Gastrocnemius medialis (tissue), 4 donors: ENCODE measurements around the gene PPM1E. TPM values are rescaled to one million over a fixed set of nuclear protein-coding genes. Genes with fewer than 3 reads are reported as not detected.

Experiments
- ATAC-seq, 2 donors: fragments of 150-250 bp; one replicate each; pipeline ENCODE4 v1.9.1; 2016
- DNase-seq, 2 donors: peaks; one replicate each; pipeline ENCODE4 v3.0.0-alpha.2; 2019
- H3K27ac ChIP-seq, 4 donors: fragments of 200-600 bp; sonication (generic); 1 replicate in 1 of 4; 2 replicates in 3 of 4; pipeline ENCODE4 v1.5.1; 2016 to 2018; ENCODE audit warnings: mild to moderate bottlenecking in 2 of 4, moderate library complexity in 1 of 4
- H3K27me3 ChIP-seq, 3 donors: fragments of 200-600 bp; sonication (generic) in 2 of 3; 1 replicate in 1 of 3; 2 replicates in 2 of 3; pipeline versions ENCODE4 v1.5.1 to v1.6.0; 2016 to 2019; ENCODE audit warnings: mild to moderate bottlenecking in 1 of 3, moderate library complexity in 1 of 3
- H3K36me3 ChIP-seq, 2 donors: fragments of 200-600 bp; sonication (generic) in 1 of 2; one replicate each; pipeline ENCODE4 v1.5.1; 2017 to 2018
- H3K4me1 ChIP-seq, 2 donors: fragments of 200-600 bp; sonication (generic) in 1 of 2; one replicate each; pipeline ENCODE4 v1.5.1; 2016 to 2017; ENCODE audit warnings: mild to moderate bottlenecking in 2 of 2
- H3K4me3 ChIP-seq, 4 donors: fragments of 200-600 bp; sonication (generic) in 3 of 4; 1 replicate in 1 of 4; 2 replicates in 3 of 4; pipeline ENCODE4 v1.5.1; 2016 to 2019; ENCODE audit warnings: mild to moderate bottlenecking in 2 of 4
- H3K9me3 ChIP-seq, 3 donors: fragments of 200-600 bp; sonication (generic) in 2 of 3; 1 replicate in 1 of 3; 2 replicates in 2 of 3; pipeline ENCODE4 v1.5.1; 2016 to 2019
- CTCF ChIP-seq, 5 experiments: fragments of 450-650 bp in 3 of 5; fragments of 200-600 bp in 2 of 5; sonication (generic) in 2 of 5; IDR thresholded peaks in 4 of 5; conservative IDR thresholded peaks in 1 of 5; 1 replicate in 4 of 5; 2 replicates in 1 of 5; pipeline ENCODE4 v1.5.1; 2016 to 2019; ENCODE audit warnings: antibody characterized with exemption in 5 of 5, mild to moderate bottlenecking in 3 of 5, moderate library complexity in 3 of 5
- POLR2A ChIP-seq, 2 donors: fragments of 450-650 bp; IDR thresholded peaks; one replicate each; pipeline ENCODE4 v1.6.1; 2017; ENCODE audit warnings: antibody characterized with exemption in 2 of 2, mild to moderate bottlenecking in 2 of 2, moderate library complexity in 2 of 2
- in situ Hi-C, 4 donors: fragments of 200-750 bp; cut with MboI; loops; one replicate each; pipeline versions ENCODE4 v1.15.0 to v1.8.0; 2017; ENCODE audit warnings: low sequenced_read_pairs in 4 of 4
- intact Hi-C: fragments of 100-400 bp; cut with DNase I; formaldehyde crosslinking; loops from one replicate; pipeline ENCODE4 v1.15.1; 2023; ENCODE audit warnings: low total_unique reads
- total RNA-seq, 4 donors: library from RNA; depleted of rRNA; stranded (reverse); fragments of >200 nt; gene quantifications; one replicate each; pipeline versions ENCODE4 v1.1.0 to v1.2.3, GENCODE V29; 2016

The PPM1E gene
- total RNA-seq, 4 donors from 2014 or later, result 0.04 to 0.07 TPM; not detected in 2

- Histone ChIP-seq H3K9me3 (no peaks in the 10 kb centered on the region), H3K27ac (no peak overlapping the region), H3K4me1 (no peaks in the 10 kb centered on the region), H3K36me3 (no peaks in the 10 kb centered on the region), H3K4me3 (no peak overlapping the region), H3K27me3 (no peaks in the 10 kb centered on the region)
- TF ChIP-seq POLR2A (IDR thresholded peaks at IDR 0.05), result no peak
- ATAC-seq (no peak), DNase-seq (no peak)
- in situ Hi-C loops, result no loop called here
- intact Hi-C loops, result no loop called here
These were observed 229.7 kb downstream of the PPM1E start for GRCh38 chr17:58985367-58985766.

GRCh38 chr17:58985971-58986370 lies 230.3 kb downstream of the PPM1E start:
- no peak overlapping the region for H3K4me3 ChIP-seq
- H3K27ac ChIP-seq, result no peak overlapping the region
- in situ Hi-C loops (no loop called here), intact Hi-C loops (no loop called here)
- H3K9me3 ChIP-seq, result no peaks in the 10 kb centered on the region
- H3K36me3 ChIP-seq, result no peaks in the 10 kb centered on the region
- no peak for ATAC-seq
- H3K4me1 ChIP-seq, result no peaks in the 10 kb centered on the region
- TF ChIP-seq POLR2A (IDR thresholded peaks at IDR 0.05) (no peak), CTCF (IDR thresholded peaks at IDR 0.05 in 4 of 5, conservative IDR thresholded peaks at IDR 0.05 in 1 of 5) (no peak)
- H3K27me3 ChIP-seq, result no peaks in the 10 kb centered on the region
- no peak for DNase-seq

- TF ChIP-seq CTCF (IDR thresholded peaks at IDR 0.05 in 4 of 5, conservative IDR thresholded peaks at IDR 0.05 in 1 of 5), result no peak
- TF ChIP-seq POLR2A (IDR thresholded peaks at IDR 0.05), result no peak
- DNase-seq (no peak), ATAC-seq (no peak)
- H3K4me1 ChIP-seq, result no peaks in the 10 kb centered on the region
- H3K36me3 ChIP-seq, result no peaks in the 10 kb centered on the region
- no peaks in the 10 kb centered on the region for H3K9me3 ChIP-seq
- H3K27ac ChIP-seq, result no peak overlapping the region
- intact Hi-C loops, result no loop called here
- in situ Hi-C loops, result no loop called here
- no peak overlapping the region for H3K4me3 ChIP-seq
- no peaks in the 10 kb centered on the region for H3K27me3 ChIP-seq
These were observed 234.0 kb downstream of the PPM1E start for GRCh38 chr17:58989629-58990028.

- ATAC-seq, result no peak
These were observed 236.2 kb downstream of the PPM1E start for GRCh38 chr17:58991718-58992331.

GRCh38 chr17:58993311-58993710 lies 237.7 kb downstream of the PPM1E start:
- intact Hi-C loops, result no loop called here
- in situ Hi-C loops, result no loop called here
- Histone ChIP-seq H3K4me3 (no peak overlapping the region), H3K4me1 (peaks cover 3 to 4% of the 10 kb centered on the region in 2 donors), H3K27ac (no peak overlapping the region), H3K9me3 (no peaks in the 10 kb centered on the region), H3K27me3 (no peaks in the 10 kb centered on the region), H3K36me3 (peaks cover 0 to 9% of the 10 kb centered on the region in 2 donors)
- TF ChIP-seq POLR2A (IDR thresholded peaks at IDR 0.05), result no peak
- TF ChIP-seq CTCF (IDR thresholded peaks at IDR 0.05 in 4 of 5, conservative IDR thresholded peaks at IDR 0.05 in 1 of 5), result no peak
- ATAC-seq, result no peak
- no peak for DNase-seq

More at GRCh38 chr17:58991718-58992331, 236.2 kb downstream of the PPM1E start:
- Histone ChIP-seq H3K36me3 (no peaks in the 10 kb centered on the region), H3K4me3 (no peak overlapping the region), H3K9me3 (no peaks in the 10 kb centered on the region), H3K27ac (no peak overlapping the region), H3K27me3 (no peaks in the 10 kb centered on the region), H3K4me1 (peaks cover 3 to 4% of the 10 kb centered on the region in 2 donors)
- DNase-seq, result no peak
- intact Hi-C loops, result no loop called here
- in situ Hi-C loops, result no loop called here
- TF ChIP-seq CTCF (IDR thresholded peaks at IDR 0.05 in 4 of 5, conservative IDR thresholded peaks at IDR 0.05 in 1 of 5), result no peak
- TF ChIP-seq POLR2A (IDR thresholded peaks at IDR 0.05), result no peak
